Astrocyte (in vitro differentiated cells and primary cell): ENCODE data around the gene TBC1D22B. TPM values are rescaled to one million over a fixed set of nuclear protein-coding genes. Genes with fewer than 3 reads are reported as not detected.

Experiments
- DNase-seq: peaks from one replicate; pipeline ENCODE4 v3.0.0-alpha.2; 2010; ENCODE audit warnings: low read depth
- FAIRE-seq: peaks from 2 replicates; lab custom pipeline; 2011; peaks lifted over from hg19 to GRCh38; lab: Jason Lieb, UNC
- H2AFZ ChIP-seq: 2 replicates; pipeline ENCODE4 v1.6.0; 2012; ENCODE audit warnings: low read depth, low read length, inconsistent platforms
- H3K27ac ChIP-seq: 2 replicates; pipeline ENCODE4 v1.5.1; 2011; ENCODE audit warnings: low read depth, low read length, inconsistent platforms
- H3K27me3 ChIP-seq: 2 replicates; pipeline ENCODE4 v1.6.0; 2011; ENCODE audit warnings: low read length, inconsistent platforms; ENCODE audit not compliant: insufficient read depth
- H3K36me3 ChIP-seq: 2 replicates; pipeline ENCODE4 v1.5.1; 2011; ENCODE audit warnings: low read length, inconsistent platforms; ENCODE audit not compliant: insufficient read depth
- H3K4me1 ChIP-seq: 2 replicates; pipeline ENCODE4 v1.5.1; 2011; ENCODE audit warnings: low read length, inconsistent platforms; ENCODE audit not compliant: insufficient read depth
- H3K4me2 ChIP-seq: 2 replicates; pipeline ENCODE4 v1.6.0; 2012; ENCODE audit warnings: low read length, inconsistent platforms
- H3K4me3 ChIP-seq: 2 replicates; pipeline ENCODE4 v1.5.1; 2011; ENCODE audit warnings: low read depth, mild to moderate bottlenecking, low read length, inconsistent platforms; ENCODE audit not compliant: insufficient read depth
- H3K79me2 ChIP-seq: 2 replicates; pipeline ENCODE4 v1.6.0; 2012; ENCODE audit warnings: mild to moderate bottlenecking, low read length, inconsistent platforms; ENCODE audit not compliant: insufficient read depth
- H3K9ac ChIP-seq: 2 replicates; pipeline ENCODE4 v1.6.0; 2012; ENCODE audit warnings: mild to moderate bottlenecking, low read length, inconsistent platforms
- H3K9me3 ChIP-seq: 2 replicates; pipeline ENCODE4 v1.5.1; 2012; ENCODE audit warnings: low read depth, mild to moderate bottlenecking, low read length, inconsistent platforms; ENCODE audit not compliant: insufficient read depth
- H4K20me1 ChIP-seq: 2 replicates; pipeline ENCODE4 v1.6.0; 2012; ENCODE audit warnings: low read length, inconsistent platforms; ENCODE audit not compliant: insufficient read depth
- H3K27ac Mint-ChIP-seq: one replicate; pipeline ENCODE4 v1.8.0; 2021; ENCODE audit warnings: mild to moderate bottlenecking, mixed read lengths; ENCODE audit not compliant: unreplicated experiment
- H3K27me3 Mint-ChIP-seq: one replicate; pipeline ENCODE4 v1.8.0; 2021; ENCODE audit warnings: low read depth, mixed read lengths; ENCODE audit not compliant: unreplicated experiment
- H3K36me3 Mint-ChIP-seq: one replicate; pipeline ENCODE4 v1.8.0; 2021; ENCODE audit warnings: low read depth, mixed read lengths; ENCODE audit not compliant: unreplicated experiment
- H3K4me1 Mint-ChIP-seq: one replicate; pipeline ENCODE4 v1.8.0; 2021; ENCODE audit warnings: low read depth, mixed read lengths; ENCODE audit not compliant: unreplicated experiment
- H3K4me3 Mint-ChIP-seq: one replicate; pipeline ENCODE4 v1.8.0; 2021; ENCODE audit warnings: mild to moderate bottlenecking, moderate library complexity, mixed read lengths; ENCODE audit not compliant: unreplicated experiment
- H3K9me3 Mint-ChIP-seq: one replicate; pipeline ENCODE4 v1.8.0; 2021; ENCODE audit warnings: mild to moderate bottlenecking, mixed read lengths; ENCODE audit not compliant: unreplicated experiment
- EZH2 ChIP-seq: IDR thresholded peaks from 2 replicates; pipeline ENCODE4 v1.6.1; 2012; ENCODE audit warnings: mild to moderate bottlenecking, low read length, inconsistent platforms; ENCODE audit not compliant: insufficient read depth
- total RNA-seq: library from RNA; stranded (reverse); gene quantifications from 2 replicates; pipeline ENCODE4 v1.2.1, GENCODE V29; 2021
- TF ChIP-seq, protein P1 (sequence below): IDR thresholded peaks from 2 replicates; pipeline ENCODE4 v1.5.1; 2011; ENCODE audit warnings: low read depth, mild to moderate bottlenecking, inconsistent platforms, low read length, moderate library complexity; ENCODE audit not compliant: insufficient read depth

The TBC1D22B gene
- total RNA-seq, 1 donor from 2014 or later, result 10.8 TPM

DNA sequence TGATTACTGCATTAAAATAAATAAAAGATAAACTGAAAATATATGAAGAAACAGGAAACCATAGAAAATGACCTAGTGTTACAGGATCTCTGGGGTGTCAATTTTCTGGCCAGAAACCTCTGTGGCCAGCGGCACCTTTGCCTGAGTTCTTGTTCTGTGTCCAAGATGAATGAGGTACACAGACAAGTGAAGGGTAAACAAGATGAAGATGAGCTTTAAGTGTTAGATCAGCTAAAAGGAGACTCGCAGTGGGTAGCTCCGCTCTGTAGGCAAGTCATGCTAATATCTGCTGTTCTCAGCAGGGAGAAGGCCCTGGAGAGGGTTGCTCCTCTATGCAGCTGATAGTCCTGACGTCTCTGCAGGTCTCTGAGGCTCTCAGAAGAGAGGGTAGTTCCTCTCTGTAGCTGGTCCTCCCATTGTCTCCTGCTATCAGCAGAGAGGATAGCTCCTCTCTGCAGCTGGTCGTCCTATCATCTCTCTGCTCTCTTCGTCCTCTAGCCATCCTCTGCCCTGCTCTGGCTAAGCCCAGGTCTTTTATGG is 35.9 kb upstream of the TBC1D22B start:
- DNase-seq (no peak), FAIRE-seq (no peak)
- Histone ChIP-seq H3K36me3 (no peaks in the 10 kb centered on the region), H3K79me2 (no peaks in the 10 kb centered on the region), H3K9ac (peak overlapping the region; percentile 45), H4K20me1 (no peaks in the 10 kb centered on the region), H3K27me3 (no peaks in the 10 kb centered on the region), H3K9me3 (no peaks in the 10 kb centered on the region), H3K27ac (no peak overlapping the region), H3K4me1 (peaks cover 6% of the 10 kb centered on the region), H2AFZ (peak overlapping the region; percentile 92), H3K4me3 (peak overlapping the region; percentile 66), H3K4me2 (peak overlapping the region; percentile 91)
- Mint-ChIP-seq H3K27ac (peak overlapping the region; percentile 34), H3K36me3 (no peaks in the 10 kb centered on the region), H3K4me1 (peaks cover 5% of the 10 kb centered on the region), H3K9me3 (no peaks in the 10 kb centered on the region), H3K4me3 (peak overlapping the region; percentile 82), H3K27me3 (no peaks in the 10 kb centered on the region)
- TF ChIP-seq, protein P1, sequence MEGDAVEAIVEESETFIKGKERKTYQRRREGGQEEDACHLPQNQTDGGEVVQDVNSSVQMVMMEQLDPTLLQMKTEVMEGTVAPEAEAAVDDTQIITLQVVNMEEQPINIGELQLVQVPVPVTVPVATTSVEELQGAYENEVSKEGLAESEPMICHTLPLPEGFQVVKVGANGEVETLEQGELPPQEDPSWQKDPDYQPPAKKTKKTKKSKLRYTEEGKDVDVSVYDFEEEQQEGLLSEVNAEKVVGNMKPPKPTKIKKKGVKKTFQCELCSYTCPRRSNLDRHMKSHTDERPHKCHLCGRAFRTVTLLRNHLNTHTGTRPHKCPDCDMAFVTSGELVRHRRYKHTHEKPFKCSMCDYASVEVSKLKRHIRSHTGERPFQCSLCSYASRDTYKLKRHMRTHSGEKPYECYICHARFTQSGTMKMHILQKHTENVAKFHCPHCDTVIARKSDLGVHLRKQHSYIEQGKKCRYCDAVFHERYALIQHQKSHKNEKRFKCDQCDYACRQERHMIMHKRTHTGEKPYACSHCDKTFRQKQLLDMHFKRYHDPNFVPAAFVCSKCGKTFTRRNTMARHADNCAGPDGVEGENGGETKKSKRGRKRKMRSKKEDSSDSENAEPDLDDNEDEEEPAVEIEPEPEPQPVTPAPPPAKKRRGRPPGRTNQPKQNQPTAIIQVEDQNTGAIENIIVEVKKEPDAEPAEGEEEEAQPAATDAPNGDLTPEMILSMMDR, result no peak
- no peak for TF ChIP-seq EZH2

DNA sequence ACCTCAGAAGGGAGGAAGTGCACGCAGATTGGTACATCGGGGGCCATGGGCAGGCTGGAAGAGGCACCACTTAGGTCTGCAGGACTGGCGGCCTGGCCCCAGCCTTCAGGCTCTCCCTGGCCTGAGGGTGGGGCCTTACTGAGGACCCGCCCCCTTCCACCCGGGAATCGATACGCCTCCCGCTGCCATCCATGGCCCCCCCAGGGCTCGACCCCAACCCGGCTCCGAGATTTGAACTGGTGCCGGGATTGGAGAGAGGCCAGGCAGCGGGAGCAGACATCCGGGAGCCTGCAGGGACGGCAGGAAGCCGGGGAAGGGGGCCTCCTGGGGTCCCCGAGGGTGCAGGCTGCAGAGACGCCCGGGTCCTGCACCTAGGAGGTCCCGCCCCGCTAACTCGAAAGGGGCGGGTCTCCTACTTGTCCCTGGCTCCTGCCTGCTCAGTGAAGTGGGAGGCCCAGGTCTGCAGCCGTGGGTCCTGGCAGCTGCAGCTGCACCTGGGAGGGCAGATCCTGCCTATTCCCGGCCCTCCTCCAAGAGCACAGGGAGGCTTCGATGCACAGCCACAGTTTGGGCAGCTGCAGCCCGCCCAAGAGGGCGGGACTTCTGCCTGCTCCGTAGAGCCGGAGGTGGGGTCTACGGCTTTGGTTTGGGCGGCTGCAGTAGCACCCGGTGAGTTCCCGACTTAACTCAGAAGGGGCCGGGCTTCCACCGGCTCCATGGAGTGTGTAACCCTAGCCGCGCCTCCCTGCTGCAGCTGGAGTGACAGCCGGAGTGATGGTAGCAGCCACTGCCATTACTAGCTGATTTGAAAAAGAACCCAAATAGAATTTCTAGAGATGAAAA is 35.2 kb upstream of the TBC1D22B start:
- H3K4me3 ChIP-seq, result peak overlapping the region; percentile 66
- Mint-ChIP-seq H3K27me3 (no peaks in the 10 kb centered on the region), H3K4me1 (peaks cover 5% of the 10 kb centered on the region), H3K27ac (peak overlapping the region; percentile 34), H3K36me3 (no peaks in the 10 kb centered on the region), H3K4me3 (peak overlapping the region; percentile 82), H3K9me3 (no peaks in the 10 kb centered on the region)
- peak overlapping the region; percentile 45 for H3K9ac ChIP-seq
- no peaks in the 10 kb centered on the region for H3K36me3 ChIP-seq
- TF ChIP-seq, protein P1, result no peak
- TF ChIP-seq EZH2, result no peak
- peak overlapping the region; percentile 91 for H3K4me2 ChIP-seq
- H3K27ac ChIP-seq, result no peak overlapping the region
- H3K79me2 ChIP-seq, result no peaks in the 10 kb centered on the region
- no peaks in the 10 kb centered on the region for H3K9me3 ChIP-seq
- H4K20me1 ChIP-seq, result no peaks in the 10 kb centered on the region
- H2AFZ ChIP-seq, result peak overlapping the region; percentile 92
- no peaks in the 10 kb centered on the region for H3K27me3 ChIP-seq
- H3K4me1 ChIP-seq, result peaks cover 6% of the 10 kb centered on the region
- FAIRE-seq, result no peak
- DNase-seq, result peak; percentile 84

DNA sequence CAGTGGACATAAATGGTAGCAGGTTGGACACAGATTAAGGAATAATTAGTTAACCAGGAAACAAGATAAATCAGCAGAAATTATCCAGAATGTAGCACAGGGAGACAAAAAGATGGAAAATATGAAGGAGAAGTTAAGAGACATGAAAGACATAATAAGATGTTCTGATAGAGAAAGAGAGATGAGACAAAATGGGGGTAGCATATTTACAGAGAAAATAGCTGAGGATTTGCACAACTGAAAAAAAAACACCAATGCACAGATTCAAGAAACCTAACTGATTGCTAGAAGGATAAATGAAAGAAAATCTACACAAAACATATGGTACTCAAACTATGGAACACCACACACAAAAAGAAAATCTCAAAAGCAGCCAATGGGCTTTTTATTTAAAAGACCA is 34.6 kb upstream of the TBC1D22B start:
- Histone ChIP-seq H3K9ac (peak overlapping the region; percentile 45), H4K20me1 (no peaks in the 10 kb centered on the region), H3K27ac (no peak overlapping the region), H3K4me3 (peak overlapping the region; percentile 66), H3K9me3 (no peaks in the 10 kb centered on the region), H3K4me2 (peak overlapping the region; percentile 91), H3K4me1 (peaks cover 6% of the 10 kb centered on the region), H3K79me2 (no peaks in the 10 kb centered on the region), H3K27me3 (no peaks in the 10 kb centered on the region), H3K36me3 (no peaks in the 10 kb centered on the region), H2AFZ (peak overlapping the region; percentile 92)
- FAIRE-seq (no peak), DNase-seq (no peak)
- Mint-ChIP-seq H3K36me3 (no peaks in the 10 kb centered on the region), H3K27me3 (no peaks in the 10 kb centered on the region), H3K4me3 (peak overlapping the region; percentile 82), H3K27ac (no peak overlapping the region), H3K4me1 (peaks cover 5% of the 10 kb centered on the region), H3K9me3 (no peaks in the 10 kb centered on the region)
- TF ChIP-seq EZH2, result no peak
- TF ChIP-seq, protein P1, result no peak
